ENCODE data around the gene DPCD. TPM values are rescaled to one million over a fixed set of nuclear protein-coding genes. Genes with fewer than 3 reads are reported as not detected.

Gene DPCD
- total and polyA plus RNA-seq, 2 of the 8 experiments (the other 6 are each of a cell fraction or from before 2014, with no cell fraction given): 21.2 to 31.4 TPM

DNA sequence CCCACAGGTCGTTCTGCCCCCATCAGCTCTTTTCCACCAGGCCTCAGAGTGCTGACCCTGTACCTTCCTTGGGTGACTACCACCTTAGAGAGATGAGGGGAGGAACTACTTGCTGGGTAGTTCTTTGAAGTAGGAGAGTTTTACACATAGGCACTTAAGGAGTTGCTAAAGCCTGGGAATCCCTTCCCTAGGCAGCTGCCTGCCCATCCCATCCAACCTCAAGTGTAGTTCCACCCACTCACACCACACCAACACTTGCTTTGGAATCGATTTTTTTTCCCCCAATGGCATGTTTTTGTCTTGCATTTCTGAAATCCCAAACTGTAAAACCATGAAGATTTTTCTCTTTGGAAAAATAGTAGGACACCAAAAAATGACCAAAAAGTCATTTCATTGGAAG is 59.1 kb downstream of the DPCD start:
- CTCF ChIA-PET (ENCODE audit: partially characterized antibody): interaction anchor here (1.8 kb wide), 1 partner anchor 33 kb away, joined by 3 read pairs; no protein-coding TSS in a partner anchor
- no peak overlapping the region for H3K56ac ChIP-seq (replicated peaks; ENCODE audit: insufficient read length, low read depth, low read length)
- no peak overlapping the region for H3K4me2 ChIP-seq (ENCODE audit: insufficient read depth in 1 of 2, low read depth in 2 of 2, low read length in 2 of 2)
- no peak overlapping the region for H2BK12ac ChIP-seq (ENCODE audit: low read depth, low read length)
- no peak overlapping the region for H3K14ac ChIP-seq (ENCODE audit: insufficient read length)
- POLR2A ChIA-PET (ENCODE audit: partially characterized antibody): no interaction called here
- H3K79me2 ChIP-seq (ENCODE audit: control insufficient read depth in 1 of 2, insufficient read depth in 2 of 2, low read length in 2 of 2): no peaks in the 10 kb centered on the region
- H4K91ac ChIP-seq (replicated peaks; ENCODE audit: insufficient read length, low read length): no peak overlapping the region
- H3K23me2 ChIP-seq (ENCODE audit: low read depth, low read length): no peaks in the 10 kb centered on the region
- no peak overlapping the region for H2AK5ac ChIP-seq (ENCODE audit: low read depth, low read length)
- no peak overlapping the region for H3K23ac ChIP-seq (ENCODE audit: insufficient read length)
- no peaks in the 10 kb centered on the region; the same call in 1 of the 2 replicates for H3K79me1 ChIP-seq (ENCODE audit: low read depth, low read length)
- H2BK120ac ChIP-seq (replicated peaks; ENCODE audit: low read depth, low read length): no peak overlapping the region
- DNase-seq (ENCODE audit: low read depth in 1 of 2, low spot score in 2 of 2): no peak
- H3K4ac ChIP-seq (replicated peaks; ENCODE audit: insufficient read length, low read depth, low read length): no peak overlapping the region
- no peak overlapping the region for H4K5ac ChIP-seq (ENCODE audit: insufficient read length, low read depth, low read length)
- H2BK20ac ChIP-seq (ENCODE audit: low read length): no peak overlapping the region
- H3K9me3 ChIP-seq (ENCODE audit: insufficient read depth in 2 of 2, low read depth in 1 of 2, low read length in 1 of 2): no peaks in the 10 kb centered on the region
- H2AFZ ChIP-seq (ENCODE audit: low read length): no peak overlapping the region
- peaks cover 21 to 45% (median 29%) of the 10 kb centered on the region in 4 experiments for H3K4me1 ChIP-seq (replicated peaks in 1 of 4; ENCODE audit: control insufficient read depth in 3 of 4, insufficient read depth in 4 of 4, low read length in 3 of 4)
- 79% methylated on average over 2 of the region's 2 CpGs; no CpG with 5 or more reads in 1 of the 2 experiments for WGBS, 2 experiments (ENCODE audit: extremely low coverage in 1 of 2, insufficient coverage in 1 of 2, insufficient read length in 1 of 2, insufficient replicate concordance in 2 of 2, low coverage in 1 of 2, low lambda C conversion rate in 2 of 2, missing lambda C conversion rate in 1 of 2)
- no peak for FAIRE-seq
- H2BK15ac ChIP-seq (ENCODE audit: low read length): no peak overlapping the region
- H2BK5ac ChIP-seq (ENCODE audit: low read depth, low read length): no peak overlapping the region
- H3K18ac ChIP-seq (ENCODE audit: extremely low read depth, low read length): no peak overlapping the region
- no peaks in the 10 kb centered on the region for H3K36me3 ChIP-seq (ENCODE audit: control insufficient read depth in 2 of 4, insufficient read depth in 4 of 4, low read length in 3 of 4)
- H3K9ac ChIP-seq (replicated peaks in 1 of 4; ENCODE audit: extremely low read depth in 1 of 4, low read depth in 3 of 4, low read length in 3 of 4): no peak overlapping the region
- no peak overlapping the region for H3K27ac ChIP-seq (ENCODE audit: low read depth, low read length)
- H3K27me3 ChIP-seq (replicated peaks in 1 of 4; ENCODE audit: control insufficient read depth in 3 of 4, extremely low read depth in 1 of 4, insufficient read depth in 3 of 4, low read length in 3 of 4): no peaks in the 10 kb centered on the region
- no peak overlapping the region for H4K8ac ChIP-seq (ENCODE audit: extremely low read depth, insufficient read depth, low read length)
- no peaks in the 10 kb centered on the region for H4K20me1 ChIP-seq (replicated peaks in 1 of 2; ENCODE audit: control insufficient read depth in 1 of 2, insufficient read depth in 2 of 2, low read length in 2 of 2)
- TF ChIP-seq SIRT6 (IDR thresholded peaks at IDR 0.05; ENCODE audit: low read length) (no peak), POLR2AphosphoS5 (IDR thresholded peaks at IDR 0.05; ENCODE audit: low read depth, low read length) (no peak), RNF2 (IDR thresholded peaks at IDR 0.05; ENCODE audit: borderline replicate concordance, low read depth, low read length, missing control alignments, poor library complexity, severe bottlenecking) (no peak)
- H3K4me3 ChIP-seq (ENCODE audit: extremely low read depth in 1 of 4, insufficient read depth in 2 of 4, low read depth in 3 of 4, low read length in 4 of 4): no peak overlapping the region

All from H1 (cell line).